ENCODE measurements around the gene UBE2QL1.

UBE2QL1 gene

GRCh38 chr5:6484899-6485298, 36.2 kb downstream of the UBE2QL1 start:
- H3K4me1 ChIP-seq (ENCODE audit: insufficient read depth, low read length): no peaks in the 10 kb centered on the region
- H3K27ac ChIP-seq (ENCODE audit: low read length): no peak overlapping the region
- no peak overlapping the region for H3K4me3 ChIP-seq (ENCODE audit: low read length)
- no peaks in the 10 kb centered on the region for H3K9me3 ChIP-seq (ENCODE audit: insufficient read depth, low read depth, low read length)
- no peaks in the 10 kb centered on the region for H3K36me3 ChIP-seq (ENCODE audit: insufficient read depth, low read depth, low read length)
- H3K9ac ChIP-seq (ENCODE audit: low read depth, low read length): no peak overlapping the region
- no peaks in the 10 kb centered on the region for H3K27me3 ChIP-seq (ENCODE audit: insufficient read depth, low read length)

- Histone ChIP-seq H3K27me3 (ENCODE audit: insufficient read depth, low read length) (peaks cover 4% of the 10 kb centered on the region; the same call in 1 of the 2 replicates), H3K27ac (ENCODE audit: low read length) (no peak overlapping the region), H3K4me1 (ENCODE audit: insufficient read depth, low read length) (no peaks in the 10 kb centered on the region), H3K9ac (ENCODE audit: low read depth, low read length) (no peak overlapping the region), H3K4me3 (ENCODE audit: low read length) (no peak overlapping the region), H3K9me3 (ENCODE audit: insufficient read depth, low read depth, low read length) (no peaks in the 10 kb centered on the region), H3K36me3 (ENCODE audit: insufficient read depth, low read depth, low read length) (no peaks in the 10 kb centered on the region)
Measured at GRCh38 chr5:6485441-6485840, 36.8 kb downstream of the UBE2QL1 start.

GRCh38 chr5:6486074-6486473, 37.4 kb downstream of the UBE2QL1 start:
- H3K9me3 ChIP-seq (ENCODE audit: insufficient read depth, low read depth, low read length): no peaks in the 10 kb centered on the region
- no peaks in the 10 kb centered on the region for H3K36me3 ChIP-seq (ENCODE audit: insufficient read depth, low read depth, low read length)
- no peak overlapping the region for H3K9ac ChIP-seq (ENCODE audit: low read depth, low read length)
- H3K4me1 ChIP-seq (ENCODE audit: insufficient read depth, low read length): peaks cover 2% of the 10 kb centered on the region
- no peak overlapping the region for H3K27ac ChIP-seq (ENCODE audit: low read length)
- no peak overlapping the region for H3K4me3 ChIP-seq (ENCODE audit: low read length)
- H3K27me3 ChIP-seq (ENCODE audit: insufficient read depth, low read length): peaks cover 9% of the 10 kb centered on the region

GRCh38 chr5:6487081-6487480, 38.4 kb downstream of the UBE2QL1 start:
- Histone ChIP-seq H3K4me3 (ENCODE audit: low read length) (no peak overlapping the region), H3K36me3 (ENCODE audit: insufficient read depth, low read depth, low read length) (no peaks in the 10 kb centered on the region), H3K9me3 (ENCODE audit: insufficient read depth, low read depth, low read length) (no peaks in the 10 kb centered on the region), H3K9ac (ENCODE audit: low read depth, low read length) (no peak overlapping the region), H3K27ac (ENCODE audit: low read length) (no peak overlapping the region), H3K4me1 (ENCODE audit: insufficient read depth, low read length) (peaks cover 9% of the 10 kb centered on the region), H3K27me3 (ENCODE audit: insufficient read depth, low read length) (peaks cover 19% of the 10 kb centered on the region)

- Histone ChIP-seq H3K4me3 (ENCODE audit: low read length) (no peak overlapping the region), H3K36me3 (ENCODE audit: insufficient read depth, low read depth, low read length) (no peaks in the 10 kb centered on the region), H3K27ac (ENCODE audit: low read length) (no peak overlapping the region), H3K9me3 (ENCODE audit: insufficient read depth, low read depth, low read length) (no peaks in the 10 kb centered on the region), H3K27me3 (ENCODE audit: insufficient read depth, low read length) (peaks cover 28% of the 10 kb centered on the region), H3K9ac (ENCODE audit: low read depth, low read length) (no peak overlapping the region), H3K4me1 (ENCODE audit: insufficient read depth, low read length) (peaks cover 9% of the 10 kb centered on the region)
Measured at GRCh38 chr5:6488021-6488420, 39.4 kb downstream of the UBE2QL1 start.

- H3K9ac ChIP-seq (ENCODE audit: low read depth, low read length): no peak overlapping the region
- no peak overlapping the region for H3K27ac ChIP-seq (ENCODE audit: low read length)
- peaks cover 41% of the 10 kb centered on the region for H3K27me3 ChIP-seq (ENCODE audit: insufficient read depth, low read length)
- no peaks in the 10 kb centered on the region for H3K36me3 ChIP-seq (ENCODE audit: insufficient read depth, low read depth, low read length)
- no peaks in the 10 kb centered on the region for H3K9me3 ChIP-seq (ENCODE audit: insufficient read depth, low read depth, low read length)
- peaks cover 9% of the 10 kb centered on the region for H3K4me1 ChIP-seq (ENCODE audit: insufficient read depth, low read length)
- H3K4me3 ChIP-seq (ENCODE audit: low read length): no peak overlapping the region
Measured at GRCh38 chr5:6489643-6490185, 41.1 kb downstream of the UBE2QL1 start.

GRCh38 chr5:6490246-6490645, 41.6 kb downstream of the UBE2QL1 start:
- Histone ChIP-seq H3K27me3 (ENCODE audit: insufficient read depth, low read length) (peaks cover 43% of the 10 kb centered on the region), H3K4me1 (ENCODE audit: insufficient read depth, low read length) (peaks cover 9% of the 10 kb centered on the region)

GRCh38 chr5:6490693-6491092, 42.0 kb downstream of the UBE2QL1 start:
- Histone ChIP-seq H3K27me3 (ENCODE audit: insufficient read depth, low read length) (peaks cover 43% of the 10 kb centered on the region), H3K9ac (ENCODE audit: low read depth, low read length) (no peak overlapping the region), H3K27ac (ENCODE audit: low read length) (no peak overlapping the region), H3K4me1 (ENCODE audit: insufficient read depth, low read length) (peaks cover 9% of the 10 kb centered on the region), H3K4me3 (ENCODE audit: low read length) (no peak overlapping the region), H3K36me3 (ENCODE audit: insufficient read depth, low read depth, low read length) (no peaks in the 10 kb centered on the region), H3K9me3 (ENCODE audit: insufficient read depth, low read depth, low read length) (no peaks in the 10 kb centered on the region)

More at GRCh38 chr5:6490246-6490645, 41.6 kb downstream of the UBE2QL1 start:
- Histone ChIP-seq H3K9ac (ENCODE audit: low read depth, low read length) (no peak overlapping the region), H3K9me3 (ENCODE audit: insufficient read depth, low read depth, low read length) (no peaks in the 10 kb centered on the region), H3K36me3 (ENCODE audit: insufficient read depth, low read depth, low read length) (no peaks in the 10 kb centered on the region), H3K4me3 (ENCODE audit: low read length) (no peak overlapping the region), H3K27ac (ENCODE audit: low read length) (no peak overlapping the region)

GRCh38 chr5:6491196-6491918, 42.7 kb downstream of the UBE2QL1 start:
- Histone ChIP-seq H3K4me1 (ENCODE audit: insufficient read depth, low read length) (peaks cover 9% of the 10 kb centered on the region), H3K27ac (ENCODE audit: low read length) (no peak overlapping the region), H3K36me3 (ENCODE audit: insufficient read depth, low read depth, low read length) (no peaks in the 10 kb centered on the region), H3K4me3 (ENCODE audit: low read length) (peak overlapping the region; percentile 24; the same call in 1 of the 2 replicates), H3K27me3 (ENCODE audit: insufficient read depth, low read length) (peaks cover 43% of the 10 kb centered on the region), H3K9me3 (ENCODE audit: insufficient read depth, low read depth, low read length) (no peaks in the 10 kb centered on the region), H3K9ac (ENCODE audit: low read depth, low read length) (no peak overlapping the region)

GRCh38 chr5:6491919-6492290, 43.2 kb downstream of the UBE2QL1 start:
- Histone ChIP-seq H3K4me1 (ENCODE audit: insufficient read depth, low read length) (peaks cover 9% of the 10 kb centered on the region), H3K27me3 (ENCODE audit: insufficient read depth, low read length) (peaks cover 43% of the 10 kb centered on the region), H3K36me3 (ENCODE audit: insufficient read depth, low read depth, low read length) (no peaks in the 10 kb centered on the region), H3K27ac (ENCODE audit: low read length) (no peak overlapping the region), H3K9ac (ENCODE audit: low read depth, low read length) (no peak overlapping the region), H3K9me3 (ENCODE audit: insufficient read depth, low read depth, low read length) (no peaks in the 10 kb centered on the region), H3K4me3 (ENCODE audit: low read length) (peak overlapping the region; percentile 24; the same call in 1 of the 2 replicates)

GRCh38 chr5:6492934-6493333, 44.3 kb downstream of the UBE2QL1 start:
- Histone ChIP-seq H3K4me3 (ENCODE audit: low read length) (no peak overlapping the region), H3K27me3 (ENCODE audit: insufficient read depth, low read length) (peaks cover 43% of the 10 kb centered on the region), H3K4me1 (ENCODE audit: insufficient read depth, low read length) (peaks cover 9% of the 10 kb centered on the region)

GRCh38 chr5:6493681-6494454, 45.2 kb downstream of the UBE2QL1 start:
- Histone ChIP-seq H3K4me1 (ENCODE audit: insufficient read depth, low read length) (peaks cover 9% of the 10 kb centered on the region), H3K36me3 (ENCODE audit: insufficient read depth, low read depth, low read length) (no peaks in the 10 kb centered on the region), H3K9ac (ENCODE audit: low read depth, low read length) (no peak overlapping the region), H3K27me3 (ENCODE audit: insufficient read depth, low read length) (peaks cover 43% of the 10 kb centered on the region), H3K4me3 (ENCODE audit: low read length) (no peak overlapping the region), H3K9me3 (ENCODE audit: insufficient read depth, low read depth, low read length) (no peaks in the 10 kb centered on the region), H3K27ac (ENCODE audit: low read length) (no peak overlapping the region)

More at GRCh38 chr5:6492934-6493333, 44.3 kb downstream of the UBE2QL1 start:
- H3K36me3 ChIP-seq (ENCODE audit: insufficient read depth, low read depth, low read length): no peaks in the 10 kb centered on the region
- no peak overlapping the region for H3K27ac ChIP-seq (ENCODE audit: low read length)
- no peak overlapping the region for H3K9ac ChIP-seq (ENCODE audit: low read depth, low read length)
- no peaks in the 10 kb centered on the region for H3K9me3 ChIP-seq (ENCODE audit: insufficient read depth, low read depth, low read length)
